HG03457 (cell line): ENCODE results near the gene PARD3B.

ENCODE experiments used
- ATAC-seq: cut with Tn5 transposase; IDR thresholded peaks from one replicate; pipeline ENCODE4 v1.9.1; 2021; ENCODE audit warnings: moderate number of reproducible peaks; ENCODE audit not compliant: unreplicated experiment

Gene PARD3B

DNA sequence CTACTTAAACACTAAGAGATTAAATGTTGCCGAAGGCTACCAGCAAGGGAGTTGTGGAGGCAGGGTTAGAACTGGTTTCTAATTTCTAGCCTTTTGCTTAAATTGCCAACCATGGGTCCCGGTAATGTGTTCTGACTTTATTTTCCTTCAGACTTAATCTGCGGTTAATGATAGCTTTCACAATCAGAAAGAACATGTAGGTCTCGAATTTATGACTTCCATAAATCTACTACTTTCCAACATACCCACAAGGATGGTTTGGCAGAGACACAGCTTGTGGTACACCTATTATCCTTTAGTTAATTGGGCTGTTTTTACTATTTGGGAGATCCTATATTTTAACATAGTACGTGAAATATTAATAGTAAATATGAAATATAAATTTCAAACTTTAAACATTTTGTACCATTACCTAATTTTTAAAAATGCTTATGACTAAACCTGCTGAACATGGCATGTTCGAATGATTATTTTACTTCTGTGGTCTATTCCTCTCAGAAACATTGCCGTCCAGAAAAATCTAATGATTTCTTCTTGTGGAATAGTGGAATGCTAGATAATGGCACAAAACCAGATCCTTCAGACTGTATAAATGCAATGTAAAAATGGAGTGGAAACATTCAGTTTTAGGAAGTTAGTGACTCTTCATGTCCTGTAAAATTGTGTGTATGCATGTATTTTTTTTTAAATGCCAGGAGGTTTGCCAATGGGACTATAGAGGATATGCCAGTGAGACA lies 41.3 kb downstream of the PARD3B start:
- ATAC-seq = no peak

DNA sequence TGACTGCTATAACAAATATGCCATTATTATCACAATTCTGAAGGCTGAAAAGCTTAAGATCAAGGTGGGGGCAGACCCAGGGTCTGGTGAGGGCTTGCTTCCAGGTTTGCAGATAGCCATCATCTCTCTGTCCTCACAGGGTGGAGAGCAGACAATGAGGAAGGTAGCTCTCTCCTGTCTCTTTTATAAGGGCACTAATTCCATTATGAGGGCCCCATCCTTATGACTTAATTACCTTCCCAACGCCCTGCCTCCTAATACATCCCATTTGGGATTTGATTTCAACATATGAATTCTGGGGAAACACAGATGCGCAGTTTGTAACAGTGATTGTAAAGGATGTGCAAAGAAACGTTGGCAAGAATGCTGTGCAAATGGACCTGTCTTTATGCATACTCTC lies 44.8 kb downstream of the PARD3B start:
- ATAC-seq = no peak

DNA sequence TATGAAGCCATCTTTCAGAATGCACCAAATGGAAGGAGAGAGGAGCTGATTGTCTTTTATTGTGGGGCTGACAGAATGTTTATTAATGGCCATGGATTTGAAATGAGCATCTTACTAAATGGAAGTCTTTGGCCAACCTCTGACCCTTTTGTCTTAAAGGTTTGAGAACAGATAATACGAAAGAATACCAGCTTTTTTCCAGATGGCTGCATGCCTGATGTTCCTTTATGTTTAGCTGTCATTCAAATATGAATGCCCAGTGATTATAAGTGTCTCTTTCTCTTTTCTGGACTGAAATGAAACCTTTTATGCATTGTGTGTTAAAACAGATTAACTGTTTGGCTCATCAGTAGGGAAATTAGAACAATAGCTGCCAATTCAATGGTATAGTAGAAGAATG lies 46.0 kb downstream of the PARD3B start:
- ATAC-seq = no peak

DNA sequence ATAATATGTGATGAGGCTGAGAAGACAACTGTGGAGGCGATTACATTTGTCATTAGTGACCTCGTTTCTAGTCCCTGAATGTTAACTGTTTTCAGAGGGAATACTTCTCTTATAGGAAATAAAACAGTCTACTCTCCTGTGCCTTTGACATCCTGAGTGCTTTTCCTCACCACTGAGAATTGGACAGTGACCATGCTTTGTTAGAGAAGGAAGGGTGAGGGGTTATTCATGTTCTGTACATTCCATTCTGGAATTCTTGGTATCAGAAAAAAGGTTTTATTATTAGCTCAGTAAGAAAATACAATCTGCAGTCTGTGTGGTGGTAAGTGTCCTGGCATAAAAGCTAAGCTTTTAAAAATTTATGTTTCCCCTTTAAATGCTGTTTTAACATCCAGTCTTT lies 58.8 kb downstream of the PARD3B start:
- no peak for ATAC-seq

DNA sequence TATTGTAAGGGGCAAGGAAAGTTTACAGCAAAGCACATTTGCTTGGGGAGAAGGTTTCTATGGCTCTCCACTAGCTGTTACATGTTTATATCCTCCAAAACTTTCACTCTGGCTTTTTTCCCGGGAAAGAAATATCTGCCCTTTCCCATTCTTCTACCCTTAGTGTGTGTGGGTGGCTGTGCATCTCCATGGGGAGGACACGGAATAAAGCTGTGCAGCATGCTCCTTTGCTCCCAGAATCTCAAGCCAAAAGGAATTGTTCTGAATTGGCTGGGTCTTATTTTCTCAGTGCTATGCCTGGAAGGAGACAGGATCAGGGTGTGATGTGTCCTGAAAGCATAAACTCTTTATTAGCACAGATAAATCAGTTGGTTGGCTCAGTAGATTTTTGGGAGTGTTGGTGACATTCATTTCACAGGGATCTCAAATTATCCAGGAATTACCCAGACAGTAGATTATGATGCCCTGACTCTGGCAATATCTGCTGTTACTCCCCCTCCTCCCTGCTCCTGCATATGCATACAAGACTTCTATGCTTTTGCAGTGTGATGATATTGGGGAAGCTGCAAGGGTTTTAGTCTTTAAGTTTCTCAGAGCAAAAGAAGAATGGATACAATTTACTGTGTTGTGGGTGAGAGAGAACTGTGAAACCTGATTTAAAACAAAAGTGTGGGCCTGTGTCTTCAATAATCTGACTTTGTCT lies 63.1 kb downstream of the PARD3B start:
- no peak for ATAC-seq

DNA sequence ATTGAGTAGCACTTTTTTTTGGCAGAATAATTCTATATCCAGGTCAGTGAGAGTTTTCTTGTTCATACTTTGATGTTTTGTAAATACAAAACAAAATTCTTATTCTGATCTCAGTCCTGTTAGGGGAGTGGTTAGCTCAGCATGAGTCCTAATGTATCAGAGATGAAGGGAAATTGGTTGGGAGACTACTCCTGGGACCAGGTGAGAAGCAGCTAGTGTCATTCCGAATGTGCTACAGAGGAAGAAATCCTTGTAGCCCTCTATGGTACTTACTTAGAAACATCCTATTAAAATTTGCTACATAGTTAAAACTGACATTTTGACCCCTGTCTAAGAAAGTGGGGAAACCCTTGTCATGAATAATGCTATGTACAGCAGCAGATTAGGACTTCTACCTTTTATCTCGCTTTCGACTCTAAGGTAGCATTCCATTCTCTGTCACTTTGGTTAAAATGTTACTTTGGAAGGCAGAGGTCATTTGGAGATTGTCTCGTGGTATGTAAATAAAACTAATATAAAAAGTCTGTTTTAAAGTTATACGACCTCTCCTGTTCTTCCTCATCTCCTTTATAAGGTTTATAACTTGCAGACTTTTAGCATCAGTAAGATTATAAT lies 65.8 kb downstream of the PARD3B start:
- no peak for ATAC-seq

DNA sequence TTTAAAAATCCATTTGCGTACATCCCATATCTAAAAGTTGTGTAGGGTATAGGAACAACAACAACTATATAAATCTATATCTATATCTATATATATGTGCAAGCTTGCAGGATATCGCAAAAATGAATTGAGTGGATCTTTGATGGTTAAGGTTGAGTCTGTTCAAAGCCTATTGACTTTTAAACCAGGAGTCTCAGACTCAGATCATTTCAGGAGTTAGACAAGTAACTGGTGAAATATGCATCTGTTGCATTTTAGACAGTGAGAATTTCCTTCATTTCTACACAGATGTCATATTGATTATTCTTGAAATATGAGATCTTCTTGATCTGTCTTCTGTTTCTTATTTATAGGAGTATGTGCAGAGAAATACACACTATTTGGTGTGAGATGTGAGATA lies 66.5 kb downstream of the PARD3B start:
- ATAC-seq = no peak

DNA sequence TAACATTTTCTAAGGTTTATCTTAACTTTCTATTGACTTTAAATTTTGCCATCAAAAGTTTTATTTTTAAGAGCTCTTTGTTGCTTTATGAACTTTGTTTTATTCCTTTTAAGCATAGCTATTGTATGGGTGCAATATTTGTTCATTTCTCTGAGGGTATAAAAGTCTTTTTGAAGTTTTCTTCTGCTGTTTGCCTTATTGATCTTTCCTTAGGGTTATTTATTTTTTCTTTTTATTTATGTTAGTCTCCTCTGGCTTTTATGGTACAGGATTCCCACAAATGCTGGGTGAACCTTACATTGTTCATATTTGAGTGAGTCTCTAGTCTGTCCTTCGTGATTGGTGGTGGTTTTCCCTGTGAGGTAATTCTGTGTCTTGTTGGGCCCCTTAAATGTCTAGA lies 68.4 kb downstream of the PARD3B start:
- no peak for ATAC-seq

DNA sequence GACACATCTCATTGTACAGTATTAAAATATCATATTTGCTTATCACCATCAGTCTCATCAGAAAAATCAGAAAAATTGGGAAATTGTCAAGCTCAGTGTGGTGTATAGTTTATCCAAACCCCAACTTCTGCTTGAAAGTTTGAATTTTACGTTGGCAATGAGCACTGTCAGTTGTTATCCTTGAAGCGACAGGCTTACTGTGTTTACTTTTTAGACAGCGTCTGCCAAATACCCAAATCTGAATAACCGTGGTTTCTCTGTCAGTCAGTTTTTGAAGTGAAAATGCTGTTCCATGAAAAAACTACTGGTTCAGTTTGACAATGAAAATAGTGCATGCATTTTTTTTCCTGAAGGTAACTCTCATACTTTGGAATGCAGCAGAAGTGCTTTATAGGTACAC lies 70.2 kb downstream of the PARD3B start:
- ATAC-seq = no peak

DNA sequence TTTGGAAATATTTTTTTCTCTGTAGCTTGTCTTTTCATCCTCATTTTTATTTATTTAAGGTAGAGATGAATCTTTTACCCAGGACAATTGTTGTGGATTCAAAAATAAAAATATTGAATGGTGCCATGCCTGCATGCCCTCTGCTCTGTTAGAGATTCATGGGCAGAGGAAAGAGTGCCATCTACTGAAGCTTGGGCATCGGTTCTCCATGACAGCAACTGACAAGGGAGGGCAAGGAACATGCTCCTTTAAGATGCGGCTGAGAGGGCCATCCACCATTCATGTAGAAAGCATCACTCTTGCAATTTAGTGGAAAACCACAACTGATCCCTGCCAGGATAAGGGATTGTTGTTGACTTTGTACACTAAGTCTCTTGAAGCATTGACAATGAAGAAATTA lies 79.9 kb downstream of the PARD3B start:
- no peak for ATAC-seq

DNA sequence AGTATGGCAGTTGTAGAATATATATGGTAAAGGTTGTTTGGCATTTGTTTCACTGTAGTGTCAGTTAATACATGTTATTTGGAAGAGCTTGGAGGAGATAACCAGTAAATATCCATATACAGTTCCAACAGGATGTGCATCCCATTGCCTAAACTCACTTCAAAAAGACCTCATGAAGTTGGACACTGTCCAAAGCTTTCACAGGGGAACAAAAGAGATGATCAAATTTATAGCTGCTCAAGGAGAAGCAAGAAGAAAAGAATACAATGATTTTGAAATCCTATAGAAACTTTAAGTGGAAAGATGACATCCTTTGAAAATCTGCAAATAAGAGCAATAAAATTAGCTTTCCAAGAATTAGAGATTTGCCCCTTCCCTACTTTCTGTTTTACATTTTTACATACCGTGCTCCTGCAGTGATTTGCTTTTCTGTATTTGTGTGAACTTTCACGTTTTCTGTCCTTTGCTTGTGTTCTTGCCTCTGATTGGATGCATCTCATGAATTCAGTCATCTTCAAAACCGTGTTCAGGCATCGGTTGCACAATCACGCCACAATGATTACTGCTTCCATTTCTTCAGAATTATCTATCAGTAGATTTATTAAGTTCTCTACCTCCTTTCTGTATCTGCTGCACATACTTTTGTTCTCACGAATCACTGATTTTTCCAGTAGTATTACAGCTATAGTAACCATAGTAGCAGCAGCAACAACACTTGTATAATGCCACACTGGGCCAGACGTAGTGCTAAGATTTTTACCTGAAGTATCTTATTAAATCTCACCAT lies 83.8 kb downstream of the PARD3B start:
- no peak for ATAC-seq

DNA sequence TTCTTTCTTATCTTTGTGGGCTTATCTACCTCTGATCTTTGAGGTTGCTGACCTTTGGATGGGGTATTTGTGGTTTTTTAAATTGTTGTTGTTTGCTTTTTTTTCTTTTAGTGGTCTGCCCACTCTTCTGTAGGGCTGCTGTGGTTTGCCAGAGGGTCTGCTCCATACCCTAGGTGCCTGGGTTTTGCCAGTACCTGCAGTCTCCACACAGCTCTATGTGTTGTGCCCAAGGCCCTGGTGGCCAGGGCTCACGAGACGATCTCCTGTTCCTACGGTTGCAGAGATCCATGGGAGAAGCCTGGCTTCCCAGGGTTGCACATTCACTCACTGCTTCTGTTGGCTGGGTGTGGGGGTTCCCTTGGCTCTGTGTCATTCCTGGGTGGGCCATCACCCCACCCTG lies 87.1 kb downstream of the PARD3B start:
- no peak for ATAC-seq

DNA sequence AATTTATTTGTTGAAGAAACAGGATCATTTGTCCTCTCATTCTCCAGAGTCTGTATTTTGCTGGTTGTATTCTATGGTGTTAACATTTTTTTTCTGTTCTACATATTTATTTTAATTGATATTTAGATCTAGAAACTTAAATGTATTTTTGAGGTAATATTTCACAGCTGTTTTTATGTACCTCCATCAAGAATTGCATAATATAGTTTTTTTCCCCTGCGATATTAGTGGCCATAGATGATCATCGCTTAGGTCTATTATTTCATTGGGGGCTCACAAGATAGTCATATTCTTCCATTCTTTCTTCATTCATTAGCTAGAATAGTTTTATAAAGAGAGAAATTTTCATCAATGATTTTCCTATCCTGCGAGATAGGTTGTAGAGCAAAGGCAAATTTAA lies 89.3 kb downstream of the PARD3B start:
- ATAC-seq = no peak

DNA sequence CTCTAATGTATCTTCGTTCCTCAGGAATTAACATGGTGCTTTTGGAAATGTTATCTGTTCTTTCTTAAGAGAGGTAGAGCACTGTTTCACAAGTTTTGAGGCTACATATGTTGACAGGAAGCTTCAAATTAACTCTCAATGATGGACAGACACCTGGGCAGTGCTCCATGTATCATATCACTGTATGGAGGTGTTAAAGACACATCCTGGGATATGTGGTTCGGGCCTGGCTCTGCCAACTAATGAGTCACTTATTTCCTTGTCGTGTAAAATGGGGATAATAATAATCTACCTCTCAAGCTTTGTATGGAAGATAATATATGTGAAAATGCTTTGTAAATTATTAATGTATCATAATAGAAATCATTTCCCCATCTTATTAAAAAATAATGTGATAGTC lies 90.2 kb downstream of the PARD3B start:
- no peak for ATAC-seq

DNA sequence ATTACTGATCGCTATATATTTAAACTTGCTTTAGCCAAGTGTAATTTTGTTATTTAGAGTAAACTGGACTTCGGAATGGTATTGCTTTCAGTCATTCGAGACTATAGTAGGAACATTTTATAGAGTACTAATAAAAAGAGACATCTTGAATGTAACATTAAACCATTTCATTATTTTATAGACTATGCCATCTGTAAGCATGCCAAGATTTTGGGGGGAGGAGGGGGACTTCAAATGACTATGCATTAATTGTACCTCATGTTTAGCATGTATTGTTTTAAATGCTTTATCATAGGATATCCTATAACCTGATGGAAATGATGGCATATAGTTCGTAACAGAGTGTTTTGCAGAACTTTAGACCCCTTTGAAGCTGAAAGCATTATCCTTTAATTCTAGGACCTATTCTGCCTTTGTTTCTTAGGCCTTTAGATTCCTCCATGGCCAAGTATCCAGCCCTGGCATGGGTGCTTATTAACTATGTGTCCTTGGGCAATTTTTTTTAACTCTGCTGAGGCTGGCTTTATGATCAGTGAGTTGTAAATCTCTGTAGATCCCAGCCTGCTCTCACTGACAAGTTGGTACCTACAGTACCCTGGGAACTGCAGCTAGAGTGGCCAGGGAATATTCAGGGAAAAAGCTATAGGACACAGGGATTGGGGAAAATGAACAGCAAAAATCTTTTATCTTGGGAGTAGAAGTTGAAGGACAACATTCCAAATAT lies 93.4 kb downstream of the PARD3B start:
- ATAC-seq = no peak

DNA sequence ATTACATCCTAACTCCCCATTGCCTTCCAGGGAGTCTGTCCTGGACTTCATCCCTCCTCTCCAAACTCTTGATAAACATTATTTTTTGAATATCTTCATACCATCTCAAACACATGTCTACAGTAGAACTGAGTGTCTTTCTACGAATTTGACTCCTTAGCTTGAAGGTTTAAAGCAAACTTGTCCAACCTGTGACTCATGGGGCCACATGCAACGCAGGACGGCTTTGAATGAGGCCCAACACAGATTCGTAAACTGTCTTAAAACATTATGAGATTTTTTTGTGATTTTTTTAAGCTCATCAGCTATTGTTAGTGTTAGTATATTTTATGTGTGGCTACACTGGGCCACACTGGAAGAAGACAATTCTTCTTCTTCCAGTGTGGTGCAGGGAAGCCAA lies 98.1 kb downstream of the PARD3B start:
- no peak for ATAC-seq

DNA sequence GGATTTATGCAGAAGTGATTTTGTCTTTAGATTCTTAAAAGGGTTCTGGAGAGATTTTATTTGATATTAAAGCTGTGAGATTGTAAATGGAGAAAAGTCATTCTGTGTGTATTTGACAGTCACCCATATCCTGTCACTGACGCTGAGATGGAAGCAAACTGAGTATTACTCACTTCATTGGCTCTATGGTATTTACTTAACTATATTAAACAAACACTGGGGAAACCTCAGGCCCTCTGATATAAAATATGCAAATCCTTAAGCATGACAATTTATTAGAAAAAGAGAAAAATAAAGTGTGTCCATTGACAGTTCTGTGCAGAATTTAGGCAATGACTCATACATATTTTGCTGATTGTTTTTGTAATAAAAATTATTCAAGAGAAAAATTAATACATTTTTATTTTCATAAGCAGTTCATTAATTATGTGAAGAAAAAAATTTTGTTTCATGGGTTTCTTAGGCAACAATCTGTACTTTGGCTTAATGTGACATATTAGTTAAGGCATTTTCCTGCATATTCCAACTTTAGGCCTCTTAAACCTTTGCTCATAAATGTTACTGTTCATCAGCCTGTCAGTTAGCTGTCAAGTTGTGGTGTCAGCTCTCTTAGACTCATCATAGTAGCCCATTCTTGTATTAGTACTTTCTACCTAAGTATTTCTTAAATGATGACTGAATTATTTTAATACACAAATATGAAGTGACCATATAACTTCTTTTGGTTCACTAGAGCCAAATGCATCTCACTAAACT lies 99.9 kb downstream of the PARD3B start:
- no peak for ATAC-seq

DNA sequence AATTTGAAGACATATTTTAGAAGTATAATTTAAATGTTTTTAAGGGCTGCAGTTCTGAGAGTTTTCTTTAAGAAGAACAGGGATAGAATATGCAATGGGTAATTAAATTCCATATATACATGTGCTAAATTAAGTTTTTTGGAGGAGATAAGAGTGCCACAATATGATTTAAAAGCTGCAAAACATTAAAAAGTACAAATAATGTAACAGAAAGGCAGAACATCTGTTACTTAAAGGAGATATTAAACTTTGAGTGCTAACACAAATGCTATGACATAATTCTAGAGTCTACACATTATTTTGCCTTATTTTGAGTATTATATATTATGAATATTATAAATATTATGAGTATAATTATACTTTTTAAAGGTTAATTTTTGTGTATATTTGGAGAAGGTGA lies 102.4 kb downstream of the PARD3B start:
- ATAC-seq = no peak

DNA sequence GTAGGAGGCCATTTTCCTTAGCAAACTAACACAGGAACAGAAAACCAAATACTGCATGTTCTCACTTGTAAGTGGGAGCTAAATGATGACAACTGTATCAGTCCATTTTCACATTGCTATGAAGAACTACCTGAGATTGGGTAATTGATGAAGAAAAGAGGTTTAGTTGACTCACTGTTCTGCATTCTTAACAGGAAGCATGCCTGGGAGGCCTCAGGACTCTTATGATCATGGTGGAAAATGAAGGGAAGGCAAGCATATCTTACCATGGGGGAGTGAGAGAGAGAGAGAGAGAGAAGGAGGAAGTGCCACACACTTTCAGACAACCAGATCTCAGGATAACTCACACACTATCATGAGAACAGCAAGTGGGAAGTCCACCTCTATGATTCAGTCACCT lies 105.3 kb downstream of the PARD3B start:
- ATAC-seq = no peak

DNA sequence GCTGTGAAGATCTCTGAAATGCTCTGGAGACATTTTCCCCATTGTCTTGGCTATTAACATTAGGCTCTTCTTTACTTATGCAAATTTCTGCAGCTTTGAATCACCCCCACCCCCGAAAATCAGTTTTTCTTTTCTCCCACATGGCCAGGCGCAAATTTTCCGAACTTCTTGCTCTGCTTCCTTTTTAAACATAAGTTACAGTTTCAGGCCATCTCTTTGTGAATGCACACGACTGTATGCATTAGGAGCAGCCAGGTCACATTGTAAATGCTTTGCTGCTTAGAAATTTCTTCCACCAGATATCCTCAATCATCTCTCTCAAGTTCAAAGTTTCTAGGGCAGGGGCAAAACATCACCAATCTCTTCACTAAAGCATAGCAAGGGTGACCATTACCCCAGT lies 106.8 kb downstream of the PARD3B start:
- ATAC-seq = no peak
